HEK293 (cell line): ENCODE data around the gene G2E3.

Source experiments
- CTCF ChIA-PET: fragments of 350-600 bp; formaldehyde crosslinking; extraction: SDS; loops from one replicate; lab custom pipeline; 2021; ENCODE audit warnings: antibody characterized with exemption; lab: Yijun Ruan, JAX
- POLR2A ChIA-PET: fragments of 300-600 bp; formaldehyde crosslinking; extraction: SDS; loops from one replicate; lab custom pipeline; 2020; ENCODE audit warnings: antibody characterized with exemption, inconsistent platforms; lab: Yijun Ruan, JAX
- H3K27ac ChIP-seq: fragments of 200-500 bp; sonication (Bioruptor generic); 2 replicates; pipeline ENCODE4 v1.5.1; 2014; ENCODE audit warnings: low read depth, low read length, control low read depth, inconsistent platforms; ENCODE audit errors: extremely low read depth
- H3K36me3 ChIP-seq, 2 experiments: fragments of 200-500 bp in 1 of 2; sonication (Bioruptor generic) in 1 of 2; 1 replicate in 1 of 2; 2 replicates in 1 of 2; pipeline ENCODE4 v1.5.1; 2014 to 2017; ENCODE audit warnings: inconsistent platforms in 2 of 2, low read length in 2 of 2; ENCODE audit not compliant: control insufficient read depth in 2 of 2, insufficient read depth in 1 of 2
- H3K4me1 ChIP-seq: fragments of 200-500 bp; sonication (Bioruptor generic); 2 replicates; pipeline ENCODE4 v1.5.1; 2014; ENCODE audit warnings: mild to moderate bottlenecking, low read length, inconsistent platforms; ENCODE audit not compliant: control insufficient read depth, insufficient read depth
- H3K4me3 ChIP-seq: 2 replicates; pipeline ENCODE4 v1.5.1; 2011; ENCODE audit warnings: low read depth, mild to moderate bottlenecking, control low read depth, low read length, moderate library complexity
- H3K9me3 ChIP-seq: fragments of 200-500 bp; sonication (Bioruptor generic); 2 replicates; pipeline ENCODE4 v1.5.1; 2014; ENCODE audit warnings: low read depth, low read length, inconsistent platforms; ENCODE audit not compliant: control insufficient read depth, insufficient read depth
- HOXA7 ChIP-seq: sonication (generic); formaldehyde crosslinking; IDR thresholded peaks from 2 replicates; pipeline ENCODE4 v1.8.1; 2022; ENCODE audit warnings: missing genetic modification reagents, borderline replicate concordance
- KLF16 ChIP-seq: fragments of 450-650 bp; formaldehyde crosslinking; IDR thresholded peaks from 2 replicates; pipeline ENCODE4 v1.5.1; 2017; ENCODE audit warnings: missing biosample characterization, missing genetic modification characterization
- PRDM10 ChIP-seq: fragments of 450-650 bp; formaldehyde crosslinking; IDR thresholded peaks from 2 replicates; pipeline ENCODE4 v1.5.1; 2016; ENCODE audit warnings: missing biosample characterization, missing genetic modification characterization
- ZBTB21 ChIP-seq: fragments of 450-650 bp; formaldehyde crosslinking; IDR thresholded peaks from 2 replicates; pipeline ENCODE4 v1.5.1; 2017; ENCODE audit warnings: missing biosample characterization, missing genetic modification characterization
- ZBTB48 ChIP-seq: fragments of 450-650 bp; formaldehyde crosslinking; IDR thresholded peaks from 2 replicates; pipeline ENCODE4 v1.5.1; 2016; ENCODE audit warnings: missing biosample characterization, missing genetic modification characterization
- ZNF169 ChIP-seq: fragments of 450-650 bp; formaldehyde crosslinking; IDR thresholded peaks from 2 replicates; pipeline ENCODE4 v1.5.1; 2016; ENCODE audit warnings: missing biosample characterization, missing genetic modification characterization
- ZNF416 ChIP-seq: fragments of 450-650 bp; formaldehyde crosslinking; IDR thresholded peaks from 2 replicates; pipeline ENCODE4 v1.5.1; 2016; ENCODE audit warnings: missing biosample characterization, missing genetic modification characterization
- ZNF530 ChIP-seq: fragments of 450-650 bp; formaldehyde crosslinking; IDR thresholded peaks from 2 replicates; pipeline ENCODE4 v1.5.1; 2016; ENCODE audit warnings: low read depth, missing biosample characterization, missing genetic modification characterization
- ZNF596 ChIP-seq: fragments of 450-650 bp; IDR thresholded peaks from 2 replicates; pipeline ENCODE4 v1.5.0; 2018; ENCODE audit warnings: missing biosample characterization, mild to moderate bottlenecking, missing genetic modification characterization, moderate library complexity
- ZNF610 ChIP-seq: fragments of 450-650 bp; formaldehyde crosslinking; IDR thresholded peaks from 2 replicates; pipeline ENCODE4 v1.5.1; 2016; ENCODE audit warnings: missing biosample characterization, missing genetic modification characterization, borderline replicate concordance
- ZNF621 ChIP-seq: fragments of 450-650 bp; formaldehyde crosslinking; IDR thresholded peaks from 2 replicates; pipeline ENCODE4 v1.5.1; 2017; ENCODE audit warnings: missing biosample characterization, missing genetic modification characterization
- ZNF629 ChIP-seq: fragments of 450-650 bp; formaldehyde crosslinking; IDR thresholded peaks from 2 replicates; pipeline ENCODE4 v1.5.1; 2017; ENCODE audit warnings: missing biosample characterization, missing genetic modification characterization
- ZNF654 ChIP-seq: fragments of 450-650 bp; formaldehyde crosslinking; IDR thresholded peaks from 2 replicates; pipeline ENCODE4 v1.5.1; 2016; ENCODE audit warnings: low read depth, missing biosample characterization, missing genetic modification characterization
- ZNF701 ChIP-seq: fragments of 450-650 bp; formaldehyde crosslinking; IDR thresholded peaks from 2 replicates; pipeline ENCODE4 v1.5.1; 2016; ENCODE audit warnings: missing biosample characterization, missing genetic modification characterization
- ZNF792 ChIP-seq: fragments of 450-650 bp; formaldehyde crosslinking; IDR thresholded peaks from 2 replicates; pipeline ENCODE4 v1.5.1; 2016; ENCODE audit warnings: missing biosample characterization, missing genetic modification characterization
- ZNF837 ChIP-seq: fragments of 450-650 bp; formaldehyde crosslinking; IDR thresholded peaks from 2 replicates; pipeline ENCODE4 v1.5.1; 2016; ENCODE audit warnings: missing biosample characterization, missing genetic modification characterization
- ZSCAN30 ChIP-seq: fragments of 450-650 bp; IDR thresholded peaks from 2 replicates; pipeline ENCODE4 v1.5.1; 2018; ENCODE audit warnings: missing biosample characterization, mild to moderate bottlenecking, missing genetic modification characterization, moderate library complexity
- TF ChIP-seq, protein P1 (sequence below): fragments of 450-650 bp; formaldehyde crosslinking; conservative IDR thresholded peaks from 2 replicates; pipeline ENCODE4 v1.5.1; 2016; ENCODE audit warnings: low read depth, missing biosample characterization, missing genetic modification characterization
- TF ChIP-seq, protein P2 (sequence below): fragments of 450-650 bp; formaldehyde crosslinking; IDR thresholded peaks from 2 replicates; pipeline ENCODE4 v1.5.1; 2016; ENCODE audit warnings: missing biosample characterization, missing genetic modification characterization
- TF ChIP-seq, protein P3 (sequence below): fragments of 450-650 bp; formaldehyde crosslinking; IDR thresholded peaks from 2 replicates; pipeline ENCODE4 v1.5.1; 2016; ENCODE audit warnings: missing biosample characterization, missing genetic modification characterization, low read depth
- TF ChIP-seq, protein P4 (sequence below): fragments of 450-650 bp; formaldehyde crosslinking; IDR thresholded peaks from 2 replicates; pipeline ENCODE4 v1.5.1; 2016; ENCODE audit warnings: missing biosample characterization, missing genetic modification characterization
- TF ChIP-seq, protein P5 (sequence below): fragments of 450-650 bp; formaldehyde crosslinking; IDR thresholded peaks from 2 replicates; pipeline ENCODE4 v1.5.1; 2016; ENCODE audit warnings: missing biosample characterization, missing genetic modification characterization

G2E3 gene

DNA sequence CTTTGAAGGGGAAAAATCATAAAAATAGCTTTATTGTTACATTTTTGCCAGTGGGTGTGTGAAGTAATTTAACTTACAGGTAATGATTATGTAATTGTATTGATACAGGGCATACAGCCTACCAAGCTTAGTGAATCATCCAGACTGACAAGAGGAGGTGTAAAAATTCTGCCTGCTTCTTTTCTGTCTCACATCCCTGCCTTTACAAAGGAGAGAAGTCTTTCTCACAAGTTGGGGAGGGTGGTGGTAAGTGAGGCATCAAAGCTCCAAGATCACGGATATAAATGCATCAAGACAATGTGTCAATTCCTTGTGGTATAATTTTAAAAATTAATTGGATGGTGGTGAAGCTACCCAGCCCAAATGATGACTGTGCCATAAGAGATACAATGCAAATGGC lies 39.0 kb upstream of the G2E3 start:
- ChIA-PET CTCF (interaction anchor here (0.9 to 1.8 kb wide), 6 partner anchors 8 to 249 kb away, joined by 3 to 8 read pairs (median 4); no protein-coding TSS in a partner anchor), POLR2A (no interaction called here)
- TF ChIP-seq ZNF837 (tag by site-specific recombination): no peak
- TF ChIP-seq KLF16 (tag by site-specific recombination): no peak
- TF ChIP-seq, protein P1, sequence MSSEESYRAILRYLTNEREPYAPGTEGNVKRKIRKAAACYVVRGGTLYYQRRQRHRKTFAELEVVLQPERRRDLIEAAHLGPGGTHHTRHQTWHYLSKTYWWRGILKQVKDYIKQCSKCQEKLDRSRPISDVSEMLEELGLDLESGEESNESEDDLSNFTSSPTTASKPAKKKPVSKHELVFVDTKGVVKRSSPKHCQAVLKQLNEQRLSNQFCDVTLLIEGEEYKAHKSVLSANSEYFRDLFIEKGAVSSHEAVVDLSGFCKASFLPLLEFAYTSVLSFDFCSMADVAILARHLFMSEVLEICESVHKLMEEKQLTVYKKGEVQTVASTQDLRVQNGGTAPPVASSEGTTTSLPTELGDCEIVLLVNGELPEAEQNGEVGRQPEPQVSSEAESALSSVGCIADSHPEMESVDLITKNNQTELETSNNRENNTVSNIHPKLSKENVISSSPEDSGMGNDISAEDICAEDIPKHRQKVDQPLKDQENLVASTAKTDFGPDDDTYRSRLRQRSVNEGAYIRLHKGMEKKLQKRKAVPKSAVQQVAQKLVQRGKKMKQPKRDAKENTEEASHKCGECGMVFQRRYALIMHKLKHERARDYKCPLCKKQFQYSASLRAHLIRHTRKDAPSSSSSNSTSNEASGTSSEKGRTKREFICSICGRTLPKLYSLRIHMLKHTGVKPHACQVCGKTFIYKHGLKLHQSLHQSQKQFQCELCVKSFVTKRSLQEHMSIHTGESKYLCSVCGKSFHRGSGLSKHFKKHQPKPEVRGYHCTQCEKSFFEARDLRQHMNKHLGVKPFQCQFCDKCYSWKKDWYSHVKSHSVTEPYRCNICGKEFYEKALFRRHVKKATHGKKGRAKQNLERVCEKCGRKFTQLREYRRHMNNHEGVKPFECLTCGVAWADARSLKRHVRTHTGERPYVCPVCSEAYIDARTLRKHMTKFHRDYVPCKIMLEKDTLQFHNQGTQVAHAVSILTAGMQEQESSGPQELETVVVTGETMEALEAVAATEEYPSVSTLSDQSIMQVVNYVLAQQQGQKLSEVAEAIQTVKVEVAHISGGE (tag by site-specific recombination): no peak
- no peak for TF ChIP-seq ZNF610 (tag by site-specific recombination)
- TF ChIP-seq ZNF701 (tag by site-specific recombination): no peak
- no peak for TF ChIP-seq PRDM10 (tag by site-specific recombination)
- no peak for TF ChIP-seq ZNF621
- TF ChIP-seq ZNF169 (tag by site-specific recombination): no peak
- no peak for TF ChIP-seq ZNF654 (tag by site-specific recombination)
- no peak for TF ChIP-seq ZSCAN30 (tag by site-specific recombination)
- no peak for TF ChIP-seq ZBTB48
- TF ChIP-seq ZNF596: no peak

GRCh38 chr14:30520536-30520935 lies 38.4 kb upstream of the G2E3 start:
- no peak overlapping the region for H3K27ac ChIP-seq
- H3K36me3 ChIP-seq: no peaks in the 10 kb centered on the region
- no peaks in the 10 kb centered on the region for H3K9me3 ChIP-seq
- POLR2A ChIA-PET: no interaction called here
- CTCF ChIA-PET: interaction anchor here (0.6 to 1.8 kb wide), 7 partner anchors 13 to 146 kb away, joined by 3 to 8 read pairs (median 4); no protein-coding TSS in a partner anchor
- H3K4me3 ChIP-seq: no peak overlapping the region
- H3K4me1 ChIP-seq: no peaks in the 10 kb centered on the region
- TF ChIP-seq, protein P2, sequence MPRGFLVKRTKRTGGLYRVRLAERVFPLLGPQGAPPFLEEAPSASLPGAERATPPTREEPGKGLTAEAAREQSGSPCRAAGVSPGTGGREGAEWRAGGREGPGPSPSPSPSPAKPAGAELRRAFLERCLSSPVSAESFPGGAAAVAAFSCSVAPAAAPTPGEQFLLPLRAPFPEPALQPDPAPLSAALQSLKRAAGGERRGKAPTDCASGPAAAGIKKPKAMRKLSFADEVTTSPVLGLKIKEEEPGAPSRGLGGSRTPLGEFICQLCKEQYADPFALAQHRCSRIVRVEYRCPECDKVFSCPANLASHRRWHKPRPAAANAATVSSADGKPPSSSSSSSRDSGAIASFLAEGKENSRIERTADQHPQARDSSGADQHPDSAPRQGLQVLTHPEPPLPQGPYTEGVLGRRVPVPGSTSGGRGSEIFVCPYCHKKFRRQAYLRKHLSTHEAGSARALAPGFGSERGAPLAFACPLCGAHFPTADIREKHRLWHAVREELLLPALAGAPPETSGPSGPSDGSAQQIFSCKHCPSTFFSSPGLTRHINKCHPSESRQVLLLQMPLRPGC: no peak
- TF ChIP-seq ZBTB21 (no peak), ZNF530 (no peak), ZNF792 (tag by site-specific recombination) (no peak), HOXA7 (CRISPR knock-in tag) (no peak), ZNF629 (tag by site-specific recombination) (no peak), ZNF416 (no peak)
- TF ChIP-seq, protein P3, sequence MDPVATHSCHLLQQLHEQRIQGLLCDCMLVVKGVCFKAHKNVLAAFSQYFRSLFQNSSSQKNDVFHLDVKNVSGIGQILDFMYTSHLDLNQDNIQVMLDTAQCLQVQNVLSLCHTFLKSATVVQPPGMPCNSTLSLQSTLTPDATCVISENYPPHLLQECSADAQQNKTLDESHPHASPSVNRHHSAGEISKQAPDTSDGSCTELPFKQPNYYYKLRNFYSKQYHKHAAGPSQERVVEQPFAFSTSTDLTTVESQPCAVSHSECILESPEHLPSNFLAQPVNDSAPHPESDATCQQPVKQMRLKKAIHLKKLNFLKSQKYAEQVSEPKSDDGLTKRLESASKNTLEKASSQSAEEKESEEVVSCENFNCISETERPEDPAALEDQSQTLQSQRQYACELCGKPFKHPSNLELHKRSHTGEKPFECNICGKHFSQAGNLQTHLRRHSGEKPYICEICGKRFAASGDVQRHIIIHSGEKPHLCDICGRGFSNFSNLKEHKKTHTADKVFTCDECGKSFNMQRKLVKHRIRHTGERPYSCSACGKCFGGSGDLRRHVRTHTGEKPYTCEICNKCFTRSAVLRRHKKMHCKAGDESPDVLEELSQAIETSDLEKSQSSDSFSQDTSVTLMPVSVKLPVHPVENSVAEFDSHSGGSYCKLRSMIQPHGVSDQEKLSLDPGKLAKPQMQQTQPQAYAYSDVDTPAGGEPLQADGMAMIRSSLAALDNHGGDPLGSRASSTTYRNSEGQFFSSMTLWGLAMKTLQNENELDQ (tag by site-specific recombination): no peak
- TF ChIP-seq, protein P4, sequence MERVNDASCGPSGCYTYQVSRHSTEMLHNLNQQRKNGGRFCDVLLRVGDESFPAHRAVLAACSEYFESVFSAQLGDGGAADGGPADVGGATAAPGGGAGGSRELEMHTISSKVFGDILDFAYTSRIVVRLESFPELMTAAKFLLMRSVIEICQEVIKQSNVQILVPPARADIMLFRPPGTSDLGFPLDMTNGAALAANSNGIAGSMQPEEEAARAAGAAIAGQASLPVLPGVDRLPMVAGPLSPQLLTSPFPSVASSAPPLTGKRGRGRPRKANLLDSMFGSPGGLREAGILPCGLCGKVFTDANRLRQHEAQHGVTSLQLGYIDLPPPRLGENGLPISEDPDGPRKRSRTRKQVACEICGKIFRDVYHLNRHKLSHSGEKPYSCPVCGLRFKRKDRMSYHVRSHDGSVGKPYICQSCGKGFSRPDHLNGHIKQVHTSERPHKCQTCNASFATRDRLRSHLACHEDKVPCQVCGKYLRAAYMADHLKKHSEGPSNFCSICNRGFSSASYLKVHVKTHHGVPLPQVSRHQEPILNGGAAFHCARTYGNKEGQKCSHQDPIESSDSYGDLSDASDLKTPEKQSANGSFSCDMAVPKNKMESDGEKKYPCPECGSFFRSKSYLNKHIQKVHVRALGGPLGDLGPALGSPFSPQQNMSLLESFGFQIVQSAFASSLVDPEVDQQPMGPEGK: no peak
- TF ChIP-seq, protein P5, sequence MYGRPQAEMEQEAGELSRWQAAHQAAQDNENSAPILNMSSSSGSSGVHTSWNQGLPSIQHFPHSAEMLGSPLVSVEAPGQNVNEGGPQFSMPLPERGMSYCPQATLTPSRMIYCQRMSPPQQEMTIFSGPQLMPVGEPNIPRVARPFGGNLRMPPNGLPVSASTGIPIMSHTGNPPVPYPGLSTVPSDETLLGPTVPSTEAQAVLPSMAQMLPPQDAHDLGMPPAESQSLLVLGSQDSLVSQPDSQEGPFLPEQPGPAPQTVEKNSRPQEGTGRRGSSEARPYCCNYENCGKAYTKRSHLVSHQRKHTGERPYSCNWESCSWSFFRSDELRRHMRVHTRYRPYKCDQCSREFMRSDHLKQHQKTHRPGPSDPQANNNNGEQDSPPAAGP (tag by site-specific recombination): no peak

More for the DNA sequence above, 39.0 kb upstream of the G2E3 start:
- no peak overlapping the region for H3K4me3 ChIP-seq
- no peak overlapping the region for H3K27ac ChIP-seq
- no peaks in the 10 kb centered on the region for H3K36me3 ChIP-seq
- H3K9me3 ChIP-seq: no peaks in the 10 kb centered on the region
- H3K4me1 ChIP-seq: no peaks in the 10 kb centered on the region
